Omental fat pad (tissue), 4 donors: ENCODE data around the gene TSPAN15. TPM values are rescaled to one million over a fixed set of nuclear protein-coding genes. Genes with fewer than 3 reads are reported as not detected.

Experiments
- ATAC-seq: fragments of 150-250 bp; one replicate; pipeline ENCODE4 v1.9.1; 2016; ENCODE audit warnings: mild to moderate bottlenecking, moderate library complexity; ENCODE audit not compliant: low FRiP score
- DNase-seq: peaks from one replicate; pipeline ENCODE4 v3.0.0-alpha.2; 2019; ENCODE audit warnings: low spot score
- total RNA-seq, 4 donors: library from RNA; depleted of rRNA; stranded (reverse); fragments of >200 nt; gene quantifications; one replicate each; pipeline ENCODE4 v1.1.0, GENCODE V29; 2016
- TF ChIP-seq, protein P1 (sequence below), 3 donors: fragments of 450-650 bp; IDR thresholded peaks; one replicate each; pipeline ENCODE4 v1.5.1; 2016 to 2017; ENCODE audit warnings: antibody characterized with exemption in 3 of 3, mild to moderate bottlenecking in 3 of 3, moderate library complexity in 2 of 3

Gene TSPAN15
- total RNA-seq, 4 donors from 2014 or later, result 45.6 to 141 (median 72.5) TPM

GRCh38 chr10:69470463-69471384 is 19.5 kb downstream of the TSPAN15 start:
- TF ChIP-seq, protein P1, sequence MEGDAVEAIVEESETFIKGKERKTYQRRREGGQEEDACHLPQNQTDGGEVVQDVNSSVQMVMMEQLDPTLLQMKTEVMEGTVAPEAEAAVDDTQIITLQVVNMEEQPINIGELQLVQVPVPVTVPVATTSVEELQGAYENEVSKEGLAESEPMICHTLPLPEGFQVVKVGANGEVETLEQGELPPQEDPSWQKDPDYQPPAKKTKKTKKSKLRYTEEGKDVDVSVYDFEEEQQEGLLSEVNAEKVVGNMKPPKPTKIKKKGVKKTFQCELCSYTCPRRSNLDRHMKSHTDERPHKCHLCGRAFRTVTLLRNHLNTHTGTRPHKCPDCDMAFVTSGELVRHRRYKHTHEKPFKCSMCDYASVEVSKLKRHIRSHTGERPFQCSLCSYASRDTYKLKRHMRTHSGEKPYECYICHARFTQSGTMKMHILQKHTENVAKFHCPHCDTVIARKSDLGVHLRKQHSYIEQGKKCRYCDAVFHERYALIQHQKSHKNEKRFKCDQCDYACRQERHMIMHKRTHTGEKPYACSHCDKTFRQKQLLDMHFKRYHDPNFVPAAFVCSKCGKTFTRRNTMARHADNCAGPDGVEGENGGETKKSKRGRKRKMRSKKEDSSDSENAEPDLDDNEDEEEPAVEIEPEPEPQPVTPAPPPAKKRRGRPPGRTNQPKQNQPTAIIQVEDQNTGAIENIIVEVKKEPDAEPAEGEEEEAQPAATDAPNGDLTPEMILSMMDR (IDR thresholded peaks at IDR 0.05), result no peak
- no peak for ATAC-seq
- no peak for DNase-seq

GRCh38 chr10:69472142-69472541 is 20.9 kb downstream of the TSPAN15 start:
- ATAC-seq, result no peak
- TF ChIP-seq, protein P1 (IDR thresholded peaks at IDR 0.05), result no peak
- DNase-seq, result no peak

DNA sequence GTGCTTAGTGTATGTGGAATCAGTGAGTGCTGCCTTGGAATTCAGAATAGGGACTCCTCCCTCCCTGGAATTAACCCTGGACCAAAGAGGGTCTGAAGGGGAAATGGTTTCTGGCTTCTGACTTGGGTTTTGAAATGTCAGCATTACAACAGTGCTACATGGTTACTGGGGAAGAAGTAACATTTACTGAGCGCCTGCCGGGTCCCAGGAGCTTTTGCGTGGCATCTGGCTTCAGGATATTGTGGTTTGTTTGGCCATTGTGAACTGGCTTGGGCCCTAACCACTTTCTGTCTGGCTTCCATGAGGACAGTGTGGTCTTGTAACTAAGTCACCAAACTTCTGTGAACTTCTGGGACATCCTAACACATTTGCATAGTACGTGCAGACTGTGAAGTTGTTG is 21.3 kb downstream of the TSPAN15 start:
- TF ChIP-seq, protein P1 (IDR thresholded peaks at IDR 0.05), result no peak
- ATAC-seq (no peak), DNase-seq (no peak)

- DNase-seq (no peak), ATAC-seq (no peak)
- TF ChIP-seq, protein P1 (IDR thresholded peaks at IDR 0.05), result no peak
Observed at GRCh38 chr10:69473304-69473990, 22.2 kb downstream of the TSPAN15 start.

DNA sequence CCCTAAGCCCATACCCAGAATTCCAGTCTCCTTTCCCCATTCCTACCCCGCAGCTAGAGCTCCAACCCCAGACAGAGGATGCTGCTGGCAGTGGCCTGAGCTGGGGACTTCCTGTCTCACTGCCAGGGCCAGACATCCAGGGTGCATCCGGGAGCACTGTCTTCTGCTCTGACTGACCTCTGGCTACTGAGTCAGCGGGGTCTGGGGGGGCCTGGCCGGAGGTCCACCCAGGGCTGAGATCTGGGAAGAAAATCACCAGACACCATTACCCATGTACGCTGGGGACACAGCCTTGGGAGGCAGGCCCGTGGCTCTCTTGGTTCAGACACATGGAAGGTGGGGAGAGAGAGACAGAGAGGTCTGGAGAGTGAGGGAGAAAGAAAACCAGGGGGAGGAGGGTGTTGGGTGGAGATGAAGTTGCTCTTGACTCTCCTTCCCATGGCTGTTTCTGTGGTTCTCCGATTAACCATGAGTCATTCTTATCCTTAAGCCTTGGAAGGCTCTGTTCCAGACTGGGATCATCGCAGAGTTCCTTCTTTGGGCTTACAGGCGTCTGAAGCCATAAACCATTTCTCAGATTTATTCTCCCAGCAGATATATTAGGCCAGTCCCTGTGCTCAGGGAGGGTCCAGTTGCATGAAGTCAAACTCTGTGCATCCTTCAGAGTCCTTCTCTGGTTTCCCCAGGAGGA is 23.6 kb downstream of the TSPAN15 start:
- ATAC-seq (peak; percentile 76), DNase-seq (no peak)
- TF ChIP-seq, protein P1 (IDR thresholded peaks at IDR 0.05), result no peak

- ATAC-seq, result no peak
- DNase-seq, result no peak
- TF ChIP-seq, protein P1 (IDR thresholded peaks at IDR 0.05), result no peak
Observed at GRCh38 chr10:69475433-69475830, 24.2 kb downstream of the TSPAN15 start.
